Loucy (cell line): ENCODE data around the gene NKX2-4.

ENCODE experiments used
- H2AFZ ChIP-seq: fragments of 200-600 bp; sonication (generic); 2 replicates; pipeline ENCODE4 v1.6.0; 2016; ENCODE audit warnings: antibody characterized with exemption, mild to moderate bottlenecking, low read length, moderate library complexity
- H3F3A ChIP-seq: fragments of 200-600 bp; 2 replicates; pipeline ENCODE4 v1.6.0; 2016; ENCODE audit warnings: antibody characterized with exemption, low read depth, mild to moderate bottlenecking
- H3K27me3 ChIP-seq: fragments of 200-600 bp; sonication (generic); 2 replicates; pipeline ENCODE4 v1.6.1; 2014; ENCODE audit warnings: low read length, mild to moderate bottlenecking; ENCODE audit not compliant: insufficient read depth, poor library complexity, severe bottlenecking
- H3K36me3 ChIP-seq: fragments of 200-600 bp; sonication (generic); 2 replicates; pipeline ENCODE4 v1.6.1; 2016; ENCODE audit warnings: low read length; ENCODE audit not compliant: insufficient read depth
- H3K4me1 ChIP-seq: fragments of 200-600 bp; sonication (generic); 2 replicates; pipeline ENCODE4 v1.5.1; 2014; ENCODE audit warnings: low read length, mild to moderate bottlenecking; ENCODE audit not compliant: insufficient read depth, poor library complexity, severe bottlenecking
- H3K4me2 ChIP-seq: fragments of 200-600 bp; sonication (generic); 2 replicates; pipeline ENCODE4 v1.6.0; 2014; ENCODE audit warnings: antibody characterized with exemption, low read length, low read depth, mild to moderate bottlenecking; ENCODE audit not compliant: poor library complexity, severe bottlenecking
- H3K4me3 ChIP-seq: fragments of 200-600 bp; sonication (generic); 2 replicates; pipeline ENCODE4 v1.5.1; 2014; ENCODE audit warnings: low read length, mild to moderate bottlenecking, mixed read lengths; ENCODE audit not compliant: poor library complexity, severe bottlenecking
- H3K79me2 ChIP-seq: fragments of 200-600 bp; sonication (generic); 2 replicates; pipeline ENCODE4 v1.6.1; 2014; ENCODE audit warnings: low read length; ENCODE audit not compliant: insufficient read depth
- H3K9ac ChIP-seq: fragments of 200-600 bp; sonication (generic); 2 replicates; pipeline ENCODE4 v1.6.0; 2014; ENCODE audit warnings: mild to moderate bottlenecking, low read depth, low read length, moderate library complexity; ENCODE audit not compliant: poor library complexity, severe bottlenecking
- H3K9me2 ChIP-seq: fragments of 200-600 bp; sonication (generic); replicated peaks from 2 replicates; pipeline ENCODE4 v1.6.1; 2016; ENCODE audit warnings: low read depth, low read length, mixed read lengths
- H3K9me3 ChIP-seq: fragments of 200-600 bp; sonication (generic); 2 replicates; pipeline ENCODE4 v1.6.1; 2014; ENCODE audit warnings: mild to moderate bottlenecking, antibody characterized with exemption, low read length, low read depth; ENCODE audit not compliant: insufficient read depth
- H4K20me1 ChIP-seq: fragments of 200-600 bp; sonication (generic); 2 replicates; pipeline ENCODE4 v1.6.0; 2014; ENCODE audit warnings: antibody characterized with exemption, low read length, mild to moderate bottlenecking; ENCODE audit not compliant: insufficient read depth, poor library complexity, severe bottlenecking
- EZH2phosphoT487 ChIP-seq: fragments of 200-600 bp; IDR thresholded peaks from 2 replicates; pipeline ENCODE4 v1.6.1; 2018; ENCODE audit warnings: antibody characterized with exemption, mild to moderate bottlenecking, moderate library complexity, borderline replicate concordance
- TF ChIP-seq, protein P1 (sequence below): fragments of 200-600 bp; sonication (generic); conservative IDR thresholded peaks from 2 replicates; pipeline ENCODE4 v1.5.1; 2014; ENCODE audit warnings: mild to moderate bottlenecking, antibody characterized with exemption, low read length

The NKX2-4 gene

DNA sequence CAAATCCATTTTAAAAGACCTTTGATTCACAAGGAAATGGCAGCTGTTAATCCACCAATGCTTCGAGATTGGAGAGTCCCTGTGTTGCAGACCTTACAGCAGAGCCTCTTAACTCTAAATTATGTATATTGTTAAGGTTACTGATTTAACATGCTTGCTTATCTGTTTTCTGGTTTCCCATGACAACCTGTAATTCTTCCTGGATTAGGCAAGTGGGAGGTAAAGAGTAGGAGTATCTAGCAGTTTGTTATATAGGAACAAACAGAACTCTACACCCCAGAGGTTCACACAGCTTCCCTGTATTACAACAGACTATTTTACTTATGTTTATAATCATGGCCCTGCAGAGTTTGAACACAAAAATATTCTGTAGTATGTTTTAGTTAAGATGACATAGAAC is 39.5 kb downstream of the NKX2-4 start:
- Histone ChIP-seq H3K27me3 (no peaks in the 10 kb centered on the region), H3K4me3 (no peak overlapping the region), H3K36me3 (peaks cover 74% of the 10 kb centered on the region; the same call in 1 of the 2 replicates), H2AFZ (no peak overlapping the region), H3K4me2 (no peak overlapping the region), H3K4me1 (peaks cover 12% of the 10 kb centered on the region), H4K20me1 (peaks cover 8% of the 10 kb centered on the region), H3K9me2 (no peaks in the 10 kb centered on the region), H3K79me2 (no peaks in the 10 kb centered on the region), H3F3A (no peaks in the 10 kb centered on the region), H3K9ac (no peak overlapping the region), H3K9me3 (no peaks in the 10 kb centered on the region)
- no peak for TF ChIP-seq EZH2phosphoT487
- TF ChIP-seq, protein P1, sequence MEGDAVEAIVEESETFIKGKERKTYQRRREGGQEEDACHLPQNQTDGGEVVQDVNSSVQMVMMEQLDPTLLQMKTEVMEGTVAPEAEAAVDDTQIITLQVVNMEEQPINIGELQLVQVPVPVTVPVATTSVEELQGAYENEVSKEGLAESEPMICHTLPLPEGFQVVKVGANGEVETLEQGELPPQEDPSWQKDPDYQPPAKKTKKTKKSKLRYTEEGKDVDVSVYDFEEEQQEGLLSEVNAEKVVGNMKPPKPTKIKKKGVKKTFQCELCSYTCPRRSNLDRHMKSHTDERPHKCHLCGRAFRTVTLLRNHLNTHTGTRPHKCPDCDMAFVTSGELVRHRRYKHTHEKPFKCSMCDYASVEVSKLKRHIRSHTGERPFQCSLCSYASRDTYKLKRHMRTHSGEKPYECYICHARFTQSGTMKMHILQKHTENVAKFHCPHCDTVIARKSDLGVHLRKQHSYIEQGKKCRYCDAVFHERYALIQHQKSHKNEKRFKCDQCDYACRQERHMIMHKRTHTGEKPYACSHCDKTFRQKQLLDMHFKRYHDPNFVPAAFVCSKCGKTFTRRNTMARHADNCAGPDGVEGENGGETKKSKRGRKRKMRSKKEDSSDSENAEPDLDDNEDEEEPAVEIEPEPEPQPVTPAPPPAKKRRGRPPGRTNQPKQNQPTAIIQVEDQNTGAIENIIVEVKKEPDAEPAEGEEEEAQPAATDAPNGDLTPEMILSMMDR, result no peak

DNA sequence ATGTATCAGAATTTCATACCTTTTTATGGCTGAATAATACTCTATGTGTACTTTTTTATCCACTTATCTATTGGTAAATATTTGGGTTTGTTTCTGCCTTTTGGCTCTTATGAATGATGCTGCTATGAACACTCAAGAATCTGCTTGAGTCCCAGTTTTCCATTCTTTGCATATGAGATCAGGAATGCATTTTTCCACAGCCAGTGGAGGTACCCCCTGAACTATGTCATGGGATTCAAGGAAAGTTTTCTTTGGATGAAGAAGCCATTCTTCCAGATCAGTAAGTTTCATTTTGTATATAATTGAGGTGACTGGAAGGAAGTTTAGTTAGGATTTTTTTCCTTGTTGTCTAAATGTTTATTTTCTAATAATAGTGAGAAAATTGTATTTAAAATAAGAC is 40.9 kb downstream of the NKX2-4 start:
- H3K79me2 ChIP-seq, result no peaks in the 10 kb centered on the region
- peaks cover 9% of the 10 kb centered on the region for H3K4me1 ChIP-seq
- no peaks in the 10 kb centered on the region for H3K27me3 ChIP-seq
- no peak overlapping the region for H3K4me2 ChIP-seq
- H3K36me3 ChIP-seq, result peaks cover 73% of the 10 kb centered on the region
- no peaks in the 10 kb centered on the region for H3F3A ChIP-seq
- no peak overlapping the region for H3K9ac ChIP-seq
- H3K9me3 ChIP-seq, result no peaks in the 10 kb centered on the region
- H3K9me2 ChIP-seq, result no peaks in the 10 kb centered on the region
- TF ChIP-seq EZH2phosphoT487, result no peak
- TF ChIP-seq, protein P1, result no peak
- H3K4me3 ChIP-seq, result no peak overlapping the region
- H4K20me1 ChIP-seq, result peaks cover 8% of the 10 kb centered on the region
- no peak overlapping the region for H2AFZ ChIP-seq

DNA sequence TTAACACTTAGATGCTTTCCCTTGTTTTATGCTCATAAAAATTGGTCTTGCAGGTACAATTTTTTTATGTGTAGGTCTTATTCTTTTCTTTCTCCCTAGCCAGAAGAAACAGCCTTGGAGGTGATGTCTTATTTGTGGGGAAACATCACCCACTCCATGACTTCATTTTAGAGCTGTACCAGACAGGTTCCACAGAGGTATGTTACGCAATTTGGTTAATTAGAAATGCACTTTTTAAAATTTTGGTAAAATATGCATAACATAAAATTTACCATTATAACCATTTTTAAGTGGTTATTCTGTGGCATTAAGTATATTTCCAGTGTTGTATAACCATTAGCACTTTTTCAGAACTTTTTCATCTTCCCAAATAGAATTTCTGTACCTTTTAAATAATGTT is 41.3 kb downstream of the NKX2-4 start:
- Histone ChIP-seq H3K4me3 (no peak overlapping the region), H3F3A (no peaks in the 10 kb centered on the region), H3K9me3 (no peaks in the 10 kb centered on the region), H3K79me2 (no peaks in the 10 kb centered on the region), H3K9ac (no peak overlapping the region), H3K27me3 (no peaks in the 10 kb centered on the region), H2AFZ (no peak overlapping the region), H4K20me1 (peaks cover 5% of the 10 kb centered on the region), H3K4me2 (no peak overlapping the region), H3K36me3 (peaks cover 77% of the 10 kb centered on the region), H3K9me2 (no peaks in the 10 kb centered on the region), H3K4me1 (peaks cover 5% of the 10 kb centered on the region)
- TF ChIP-seq, protein P1, result no peak
- no peak for TF ChIP-seq EZH2phosphoT487
